ENCODE results near the gene IRF4. TPM values are rescaled to one million over a fixed set of nuclear protein-coding genes. Genes with fewer than 3 reads are reported as not detected.

IRF4 gene
- polyA plus RNA-seq, 1 of the 3 experiments (the other 2 are of a cell fraction), result not detected

GRCh38 chr6:389622-390021 is 1.9 kb upstream of the IRF4 start:
- H3F3A ChIP-seq (replicated peaks; ENCODE audit: insufficient read depth), result no peaks in the 10 kb centered on the region
- H3K9me2 ChIP-seq, result no peaks in the 10 kb centered on the region
- H2AFZ ChIP-seq (ENCODE audit: low read depth), result no peak overlapping the region
- H3K27ac ChIP-seq (ENCODE audit: low read depth in 2 of 2, low read length in 1 of 2), result no peak overlapping the region
- H3K9ac ChIP-seq, result no peak overlapping the region
- 5% methylated on average over 8 of the region's 8 CpGs for WGBS (ENCODE audit: low lambda C conversion rate)
- no peaks in the 10 kb centered on the region for H3K36me3 ChIP-seq (replicated peaks in 1 of 2; ENCODE audit: control insufficient read depth in 1 of 2, insufficient read depth in 2 of 2, low read length in 1 of 2)
- CTCF ChIA-PET, result interaction anchor here (0.9 kb wide), 1 partner anchor 332 kb away, joined by 3 read pairs; no protein-coding TSS in a partner anchor
- no peak overlapping the region for H3K4me2 ChIP-seq
- TF ChIP-seq ZBTB33 (IDR thresholded peaks at IDR 0.05; ENCODE audit: borderline replicate concordance, low read depth) (no peak), IRF3 (IDR thresholded peaks at IDR 0.05; ENCODE audit: low read depth, low read length) (no peak), EZH2phosphoT487 (IDR thresholded peaks at IDR 0.05; ENCODE audit: borderline replicate concordance, low read depth) (no peak), PBX3 (IDR thresholded peaks at IDR 0.05) (no peak), ELF1 (IDR thresholded peaks at IDR 0.05) (no peak), RXRA (IDR thresholded peaks at IDR 0.05; ENCODE audit: borderline replicate concordance, low read depth) (no peak), RCOR1 (IDR thresholded peaks at IDR 0.05; ENCODE audit: low read length) (no peak), TEAD4 (IDR thresholded peaks at IDR 0.05; ENCODE audit: borderline replicate concordance, insufficient read depth) (no peak), YY1 (IDR thresholded peaks at IDR 0.05; ENCODE audit: low read depth) (no peak), MAX (IDR thresholded peaks at IDR 0.05; ENCODE audit: low read depth) (no peak), SMC3 (IDR thresholded peaks at IDR 0.05; ENCODE audit: low read depth, low read length) (no peak), RFX5 (IDR thresholded peaks at IDR 0.05; ENCODE audit: low read length) (no peak), FOXM1 (IDR thresholded peaks at IDR 0.05; ENCODE audit: low read depth) (no peak)
- POLR2A ChIA-PET, result no interaction called here
- no peaks in the 10 kb centered on the region for H3K4me1 ChIP-seq (ENCODE audit: control insufficient read depth in 1 of 2, insufficient read depth in 2 of 2, low read depth in 1 of 2, low read length in 1 of 2)
- no peak for DNase-seq
- no peak overlapping the region for H3K4me3 ChIP-seq (ENCODE audit: low read depth in 2 of 2, low read length in 1 of 2)
- no peaks in the 10 kb centered on the region for H3K79me2 ChIP-seq (ENCODE audit: insufficient read depth)
- peaks cover 93% of the 10 kb centered on the region for H3K27me3 ChIP-seq (ENCODE audit: insufficient read depth)
- no peaks in the 10 kb centered on the region for H4K20me1 ChIP-seq (ENCODE audit: insufficient read depth)
- no peaks in the 10 kb centered on the region for H3K9me3 ChIP-seq

Data from SK-N-SH (cell line).